Breast epithelium (tissue), 4 donors: Measurements from ENCODE around the gene FOXE3. TPM values are rescaled to one million over a fixed set of nuclear protein-coding genes. Genes with fewer than 3 reads are reported as not detected.
"Not testable (repeated sequence)": the region's sequence is repeated elsewhere in the genome, so short reads cannot be mapped to it uniquely, and the experiment has no call there.

Source experiments
- DNase-seq, 2 donors: peaks; one replicate each; pipeline ENCODE4 v3.0.0-alpha.2; 2019; ENCODE audit warnings: low spot score in 2 of 2
- H3K27ac ChIP-seq, 2 donors: fragments of 200-600 bp; sonication (generic) in 1 of 2; one replicate each; pipeline ENCODE4 v1.5.1; 2016 to 2019; ENCODE audit warnings: mild to moderate bottlenecking in 1 of 2
- H3K27me3 ChIP-seq, 2 donors: fragments of 200-600 bp; sonication (generic) in 1 of 2; one replicate each; pipeline versions ENCODE4 v1.5.1 to v1.6.0; 2017 to 2019; ENCODE audit warnings: control low read depth in 1 of 2, mild to moderate bottlenecking in 1 of 2
- H3K36me3 ChIP-seq: fragments of 200-600 bp; one replicate; pipeline ENCODE4 v1.5.1; 2019
- H3K4me1 ChIP-seq, 2 donors: fragments of 200-600 bp; sonication (generic); one replicate each; pipeline ENCODE4 v1.5.1; 2016 to 2019; ENCODE audit warnings: control low read depth in 1 of 2
- H3K4me3 ChIP-seq, 3 donors: fragments of 200-600 bp; sonication (generic); 1 replicate in 2 of 3; 2 replicates in 1 of 3; pipeline ENCODE4 v1.5.1; 2016 to 2019; ENCODE audit warnings: mild to moderate bottlenecking in 3 of 3, moderate library complexity in 2 of 3
- H3K9me3 ChIP-seq, 2 donors: fragments of 200-600 bp; sonication (generic) in 1 of 2; one replicate each; pipeline ENCODE4 v1.5.1; 2016 to 2019; ENCODE audit warnings: control low read depth in 1 of 2
- CTCF ChIP-seq, 3 donors: fragments of 450-650 bp; IDR thresholded peaks; one replicate each; pipeline ENCODE4 v1.5.1; 2016 to 2017; ENCODE audit warnings: antibody characterized with exemption in 3 of 3, mild to moderate bottlenecking in 3 of 3, moderate library complexity in 3 of 3
- POLR2A ChIP-seq: fragments of 450-650 bp; IDR thresholded peaks from one replicate; pipeline ENCODE4 v1.6.1; 2016; ENCODE audit warnings: antibody characterized with exemption, mild to moderate bottlenecking, moderate library complexity
- POLR2AphosphoS5 ChIP-seq, 3 donors: sonication (generic); formaldehyde crosslinking; IDR thresholded peaks; one replicate each; pipeline ENCODE4 v1.6.1; 2017; ENCODE audit warnings: antibody characterized with exemption in 3 of 3
- intact Hi-C: fragments of 100-400 bp; cut with DNase I; formaldehyde crosslinking; loops from one replicate; pipeline ENCODE4 v1.15.1; 2023; ENCODE audit warnings: low total_unique reads
- total RNA-seq, 3 donors: library from RNA; depleted of rRNA; stranded (reverse); fragments of >200 nt; gene quantifications; one replicate each; pipeline ENCODE4 v1.1.0, GENCODE V29; 2016

The FOXE3 gene
- total RNA-seq, 3 donors from 2014 or later = not detected

GRCh38 chr1:47456250-47456649 is 40.2 kb downstream of the FOXE3 start:
- Histone ChIP-seq H3K4me1 (no peaks in the 10 kb centered on the region), H3K36me3 (no peaks in the 10 kb centered on the region), H3K27ac (no peak overlapping the region), H3K4me3 (no peak overlapping the region), H3K27me3 (peaks cover 0 to 25% of the 10 kb centered on the region in 2 donors), H3K9me3 (no peaks in the 10 kb centered on the region)
- no peak for DNase-seq
- intact Hi-C loops = no loop called here
- TF ChIP-seq POLR2A (no peak), CTCF (IDR thresholded peaks at IDR 0.05) (no peak), POLR2AphosphoS5 (IDR thresholded peaks at IDR 0.05) (no peak)

GRCh38 chr1:47457547-47457946 is 41.5 kb downstream of the FOXE3 start:
- H3K36me3 ChIP-seq, DNase-seq, H3K27ac ChIP-seq, H3K4me3 ChIP-seq, H3K9me3 ChIP-seq, intact Hi-C loops, H3K4me1 ChIP-seq: not testable (repeated sequence)
- H3K27me3 ChIP-seq = peaks cover 0 to 38% of the 10 kb centered on the region in 2 donors

GRCh38 chr1:47459253-47459788 is 43.2 kb downstream of the FOXE3 start:
- no peaks in the 10 kb centered on the region for H3K36me3 ChIP-seq
- H3K9me3 ChIP-seq = no peaks in the 10 kb centered on the region
- no peaks in the 10 kb centered on the region for H3K4me1 ChIP-seq
- no peak for TF ChIP-seq POLR2A
- no peak for TF ChIP-seq POLR2AphosphoS5 (IDR thresholded peaks at IDR 0.05)
- no peak for TF ChIP-seq CTCF (IDR thresholded peaks at IDR 0.05)
- no peak overlapping the region for H3K27ac ChIP-seq
- intact Hi-C loops = no loop called here
- H3K27me3 ChIP-seq = peaks cover 0 to 45% of the 10 kb centered on the region in 2 donors
- DNase-seq = no peak
- no peak overlapping the region for H3K4me3 ChIP-seq

GRCh38 chr1:47460040-47460439 is 44.0 kb downstream of the FOXE3 start:
- DNase-seq = no peak
- H3K4me1 ChIP-seq = no peaks in the 10 kb centered on the region
- TF ChIP-seq CTCF (IDR thresholded peaks at IDR 0.05) = no peak
- no peak for TF ChIP-seq POLR2A
- no peak for TF ChIP-seq POLR2AphosphoS5 (IDR thresholded peaks at IDR 0.05)
- intact Hi-C loops = no loop called here
- H3K4me3 ChIP-seq = no peak overlapping the region
- H3K27ac ChIP-seq = no peak overlapping the region
- H3K36me3 ChIP-seq = no peaks in the 10 kb centered on the region
- no peaks in the 10 kb centered on the region for H3K9me3 ChIP-seq
- H3K27me3 ChIP-seq = peaks cover 0 to 45% of the 10 kb centered on the region in 2 donors

GRCh38 chr1:47460456-47460855 is 44.4 kb downstream of the FOXE3 start:
- Histone ChIP-seq H3K36me3 (no peaks in the 10 kb centered on the region), H3K9me3 (no peaks in the 10 kb centered on the region), H3K27ac (no peak overlapping the region), H3K27me3 (peaks cover 0 to 45% of the 10 kb centered on the region in 2 donors), H3K4me1 (no peaks in the 10 kb centered on the region), H3K4me3 (no peak overlapping the region)
- intact Hi-C loops = no loop called here
- TF ChIP-seq CTCF (IDR thresholded peaks at IDR 0.05) (no peak), POLR2AphosphoS5 (IDR thresholded peaks at IDR 0.05) (no peak)
- DNase-seq = no peak

GRCh38 chr1:47465605-47466004 is 49.5 kb downstream of the FOXE3 start:
- TF ChIP-seq POLR2A (no peak), CTCF (IDR thresholded peaks at IDR 0.05) (no peak), POLR2AphosphoS5 (IDR thresholded peaks at IDR 0.05) (no peak)
- Histone ChIP-seq H3K4me3 (no peak overlapping the region), H3K36me3 (no peaks in the 10 kb centered on the region), H3K27me3 (peaks cover 0 to 31% of the 10 kb centered on the region in 2 donors), H3K4me1 (no peaks in the 10 kb centered on the region), H3K9me3 (no peaks in the 10 kb centered on the region), H3K27ac (no peak overlapping the region)
- intact Hi-C loops = no loop called here
- DNase-seq = no peak
